ENCODE measurements around the gene CLASRP. TPM values are rescaled to one million over a fixed set of nuclear protein-coding genes. Genes with fewer than 3 reads are reported as not detected.

The CLASRP gene
- total RNA-seq, 1 experiment from 2014 or later, result 79.9 TPM

DNA sequence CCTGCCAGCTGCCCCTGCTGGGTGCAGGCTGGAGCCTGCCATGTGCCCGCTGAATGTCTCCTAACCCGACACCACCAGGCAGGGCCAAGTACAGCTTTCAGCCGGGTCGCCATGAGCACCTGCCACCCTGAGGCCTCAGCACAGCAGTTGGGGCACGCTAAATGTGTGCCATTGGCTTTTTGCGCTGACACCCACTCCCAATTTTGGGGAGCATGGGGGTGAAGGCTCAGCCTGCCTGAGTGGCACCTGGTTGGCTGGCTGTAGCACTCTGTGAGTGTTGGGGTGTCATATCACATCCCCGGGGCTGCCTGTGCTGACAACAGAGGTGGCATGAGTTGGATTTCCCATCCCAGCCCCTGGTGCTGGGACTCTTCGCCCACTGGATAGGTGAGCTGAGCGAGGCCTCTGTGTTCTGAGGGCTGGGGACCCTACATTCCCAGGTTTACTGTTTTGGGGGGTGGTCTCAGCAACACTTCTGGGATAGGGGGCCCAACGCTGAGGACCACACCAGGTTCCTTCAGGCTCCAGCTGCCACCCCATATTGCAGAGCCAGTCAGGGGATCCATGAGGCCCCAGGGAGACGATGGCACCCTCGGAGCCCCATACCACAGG lies 44.8 kb upstream of the CLASRP start:
- Histone ChIP-seq H3K79me2 (ENCODE audit: insufficient read depth, low read length) (no peaks in the 10 kb centered on the region), H3K27me3 (ENCODE audit: insufficient read depth, low read length) (no peaks in the 10 kb centered on the region), H4K20me1 (ENCODE audit: insufficient read depth) (no peaks in the 10 kb centered on the region), H3K9me2 (ENCODE audit: insufficient read depth) (no peaks in the 10 kb centered on the region), H3K36me3 (ENCODE audit: control insufficient read depth in 1 of 2, insufficient read depth in 2 of 2, low read length in 2 of 2) (peaks cover 0 to 2% of the 10 kb centered on the region in 2 experiments; a peak in 2 of 4 replicates), H3K27ac (ENCODE audit: low read depth, low read length) (no peak overlapping the region), H2AFZ (ENCODE audit: low read depth, low read length, poor library complexity, severe bottlenecking) (no peak overlapping the region), H3K4me2 (ENCODE audit: low read length) (no peak overlapping the region), H3K4me1 (ENCODE audit: control insufficient read depth in 1 of 2, insufficient read depth in 2 of 2, low read length in 2 of 2) (no peaks in the 10 kb centered on the region), H3K9ac (ENCODE audit: low read length) (no peak overlapping the region), H3K9me3 (ENCODE audit: control insufficient read depth in 1 of 2, insufficient read depth in 1 of 2, low read depth in 1 of 2, low read length in 2 of 2) (no peaks in the 10 kb centered on the region), H3K4me3 (replicated peaks in 1 of 2; ENCODE audit: low read depth in 1 of 2, low read length in 2 of 2) (no peak overlapping the region)
- no peak for TF ChIP-seq CBX3 (IDR thresholded peaks at IDR 0.05; ENCODE audit: low read depth)
- no peak for TF ChIP-seq POLR2A (IDR thresholded peaks at IDR 0.05; ENCODE audit: borderline replicate concordance, extremely low read depth, insufficient read depth, insufficient read length)
- TF ChIP-seq RAD21 (IDR thresholded peaks at IDR 0.05; ENCODE audit: low read depth), result no peak
- TF ChIP-seq YY1 (IDR thresholded peaks at IDR 0.05; ENCODE audit: extremely low read depth, insufficient replicate concordance, low read depth, low read length), result no peak
- no peak for TF ChIP-seq EGR1 (IDR thresholded peaks at IDR 0.05; ENCODE audit: low read depth)
- TF ChIP-seq FOSL1 (IDR thresholded peaks at IDR 0.05; ENCODE audit: low read depth), result no peak
- no peak for TF ChIP-seq CEBPB (IDR thresholded peaks at IDR 0.05; ENCODE audit: low read depth)
- BruUV-seq (replicated peaks), result no TSS peak
- intact Hi-C loops (cut with micrococcal nuclease), result no loop called here
- ATAC-seq (no peak), DNase-seq (ENCODE audit: low read depth, low spot score) (no peak)
- CTCF ChIA-PET, result interaction anchor here (0.5 kb wide), 1 partner anchor 777 kb away, joined by 3 read pairs; no protein-coding TSS in a partner anchor
- POLR2A ChIA-PET, result no interaction called here
- RAD21 ChIA-PET (ENCODE audit: low non-redundant PET in 1 of 2, low total read pairs in 2 of 2, uncharacterized antibody in 2 of 2, unreplicated experiment in 2 of 2), result no interaction called here

DNA sequence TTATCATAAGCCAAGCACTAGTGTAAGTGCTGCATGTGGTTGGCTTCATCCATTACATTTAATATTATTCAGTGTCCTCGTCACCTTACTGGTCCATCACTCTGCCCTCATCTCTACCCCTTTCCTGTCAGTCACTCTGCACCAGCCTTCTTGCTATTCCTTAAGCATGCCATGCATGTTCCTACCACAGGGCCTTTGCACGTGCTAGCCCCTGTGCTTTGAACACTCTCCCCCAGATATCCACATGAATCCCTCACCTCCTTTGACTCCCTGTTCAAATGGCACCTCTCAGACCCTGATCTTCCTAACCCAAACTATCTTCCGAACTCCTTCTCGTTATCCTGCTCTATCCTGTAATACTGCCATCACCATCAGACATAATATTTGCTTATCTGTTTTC lies 40.8 kb upstream of the CLASRP start:
- intact Hi-C loops (cut with micrococcal nuclease), result no loop called here
- ChIA-PET RAD21 (ENCODE audit: low non-redundant PET in 1 of 2, low total read pairs in 2 of 2, uncharacterized antibody in 2 of 2, unreplicated experiment in 2 of 2) (no interaction called here), POLR2A (no interaction called here), CTCF (no interaction called here)
- no peaks in the 10 kb centered on the region for H3K27me3 ChIP-seq (ENCODE audit: insufficient read depth, low read length)
- H3K27ac ChIP-seq (ENCODE audit: low read depth, low read length), result no peak overlapping the region
- H3K9me2 ChIP-seq (ENCODE audit: insufficient read depth), result no peaks in the 10 kb centered on the region
- no peak overlapping the region for H2AFZ ChIP-seq (ENCODE audit: low read depth, low read length, poor library complexity, severe bottlenecking)
- no TSS peak for BruUV-seq (replicated peaks)
- no peaks in the 10 kb centered on the region for H4K20me1 ChIP-seq (ENCODE audit: insufficient read depth)
- no peaks in the 10 kb centered on the region for H3K36me3 ChIP-seq (ENCODE audit: control insufficient read depth in 1 of 2, insufficient read depth in 2 of 2, low read length in 2 of 2)
- H3K4me1 ChIP-seq (ENCODE audit: control insufficient read depth in 1 of 2, insufficient read depth in 2 of 2, low read length in 2 of 2), result peaks cover 10 to 14% of the 10 kb centered on the region in 2 experiments; a peak in 3 of 4 replicates
- DNase-seq (ENCODE audit: low read depth, low spot score), result no peak
- no peaks in the 10 kb centered on the region for H3K9me3 ChIP-seq (ENCODE audit: control insufficient read depth in 1 of 2, insufficient read depth in 1 of 2, low read depth in 1 of 2, low read length in 2 of 2)
- no peak overlapping the region for H3K9ac ChIP-seq (ENCODE audit: low read length)
- TF ChIP-seq POLR2A (IDR thresholded peaks at IDR 0.05; ENCODE audit: borderline replicate concordance, extremely low read depth, insufficient read depth, insufficient read length) (no peak), EZH2phosphoT487 (IDR thresholded peaks at IDR 0.05; ENCODE audit: borderline replicate concordance) (no peak), ZNF274 (IDR thresholded peaks at IDR 0.05; ENCODE audit: low read depth, low read length) (no peak), SP1 (IDR thresholded peaks at IDR 0.05; ENCODE audit: low read depth) (no peak), TCF7L2 (IDR thresholded peaks at IDR 0.05; ENCODE audit: borderline replicate concordance, extremely low read depth, insufficient read depth, insufficient read length) (no peak), ELF1 (IDR thresholded peaks at IDR 0.05; ENCODE audit: borderline replicate concordance, low read depth) (no peak), SIN3A (IDR thresholded peaks at IDR 0.05; ENCODE audit: low read depth) (no peak), ZBTB33 (IDR thresholded peaks at IDR 0.05; ENCODE audit: extremely low read depth, insufficient replicate concordance, low read length) (no peak)
- TF ChIP-seq, protein P1, sequence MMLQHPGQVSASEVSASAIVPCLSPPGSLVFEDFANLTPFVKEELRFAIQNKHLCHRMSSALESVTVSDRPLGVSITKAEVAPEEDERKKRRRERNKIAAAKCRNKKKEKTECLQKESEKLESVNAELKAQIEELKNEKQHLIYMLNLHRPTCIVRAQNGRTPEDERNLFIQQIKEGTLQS (IDR thresholded peaks at IDR 0.05), result no peak
- H3K79me2 ChIP-seq (ENCODE audit: insufficient read depth, low read length), result no peaks in the 10 kb centered on the region; the same call in 1 of the 2 replicates
- no peak overlapping the region for H3K4me3 ChIP-seq (replicated peaks in 1 of 2; ENCODE audit: low read depth in 1 of 2, low read length in 2 of 2)
- ATAC-seq, result no peak
- H3K4me2 ChIP-seq (ENCODE audit: low read length), result no peak overlapping the region

Data from HCT116 (cell line).